Hepatocyte (in vitro differentiated cells): ENCODE results near the gene FLCN.

Experiments used
- EZH2 ChIP-seq: fragments of 200-600 bp; sonication (generic); IDR thresholded peaks from 2 replicates; pipeline ENCODE4 v1.6.1; 2016; ENCODE audit warnings: antibody characterized with exemption, mild to moderate bottlenecking, borderline replicate concordance
- EZH2phosphoT487 ChIP-seq: fragments of 200-600 bp; sonication (generic); IDR thresholded peaks from one replicate; pipeline ENCODE4 v1.6.1; 2018; ENCODE audit warnings: antibody characterized with exemption, mild to moderate bottlenecking, low read depth, moderate library complexity; ENCODE audit not compliant: unreplicated experiment, severe bottlenecking
- TF ChIP-seq, protein P1 (sequence below): fragments of 200-600 bp; sonication (generic); IDR thresholded peaks from 2 replicates; pipeline ENCODE4 v1.5.1; 2016; ENCODE audit warnings: antibody characterized with exemption, mild to moderate bottlenecking; ENCODE audit not compliant: poor library complexity

DNA sequence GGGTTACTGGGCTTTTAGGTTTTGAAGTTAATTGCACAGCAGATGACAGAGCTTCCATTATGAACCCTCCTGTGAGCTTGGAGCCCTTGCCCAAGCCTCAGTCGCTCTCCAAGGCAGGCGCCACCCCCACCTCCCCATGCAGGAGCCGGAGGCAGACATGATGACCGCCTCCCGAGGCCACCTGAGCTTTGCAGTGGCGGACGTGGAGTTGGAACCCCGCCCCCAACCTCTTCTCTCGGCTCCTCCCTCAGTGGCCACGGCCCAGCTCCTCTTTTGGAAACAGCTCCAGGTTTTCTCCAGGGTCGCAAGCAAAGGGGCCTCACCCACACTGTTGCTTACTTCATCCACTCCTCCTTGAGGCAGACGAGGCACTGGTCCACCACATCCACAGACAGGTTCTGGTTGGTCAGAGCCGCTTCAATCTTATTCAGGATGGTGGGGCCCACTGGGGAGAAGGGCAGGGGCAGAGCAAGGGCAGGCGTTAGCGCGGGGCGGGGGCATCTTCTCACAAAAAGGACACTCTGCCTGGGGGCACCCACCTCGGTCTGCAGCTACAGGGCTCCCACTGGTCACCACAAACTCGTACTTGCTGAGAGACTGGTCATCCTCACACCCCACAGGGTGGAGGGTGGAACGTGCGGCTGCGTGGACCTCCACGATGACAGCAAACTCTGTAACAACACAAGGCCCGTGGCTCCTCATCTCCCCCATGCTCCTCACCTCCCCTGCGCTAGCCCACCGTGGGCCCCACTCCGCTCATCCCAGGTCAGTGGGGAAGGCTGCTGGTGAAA, 22.1 kb downstream of the FLCN start:
- no peak for TF ChIP-seq EZH2
- TF ChIP-seq, protein P1, sequence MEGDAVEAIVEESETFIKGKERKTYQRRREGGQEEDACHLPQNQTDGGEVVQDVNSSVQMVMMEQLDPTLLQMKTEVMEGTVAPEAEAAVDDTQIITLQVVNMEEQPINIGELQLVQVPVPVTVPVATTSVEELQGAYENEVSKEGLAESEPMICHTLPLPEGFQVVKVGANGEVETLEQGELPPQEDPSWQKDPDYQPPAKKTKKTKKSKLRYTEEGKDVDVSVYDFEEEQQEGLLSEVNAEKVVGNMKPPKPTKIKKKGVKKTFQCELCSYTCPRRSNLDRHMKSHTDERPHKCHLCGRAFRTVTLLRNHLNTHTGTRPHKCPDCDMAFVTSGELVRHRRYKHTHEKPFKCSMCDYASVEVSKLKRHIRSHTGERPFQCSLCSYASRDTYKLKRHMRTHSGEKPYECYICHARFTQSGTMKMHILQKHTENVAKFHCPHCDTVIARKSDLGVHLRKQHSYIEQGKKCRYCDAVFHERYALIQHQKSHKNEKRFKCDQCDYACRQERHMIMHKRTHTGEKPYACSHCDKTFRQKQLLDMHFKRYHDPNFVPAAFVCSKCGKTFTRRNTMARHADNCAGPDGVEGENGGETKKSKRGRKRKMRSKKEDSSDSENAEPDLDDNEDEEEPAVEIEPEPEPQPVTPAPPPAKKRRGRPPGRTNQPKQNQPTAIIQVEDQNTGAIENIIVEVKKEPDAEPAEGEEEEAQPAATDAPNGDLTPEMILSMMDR, result no peak
- TF ChIP-seq EZH2phosphoT487, result no peak
